ENCODE measurements around the gene KSR1.

KSR1 gene

GRCh38 chr17:27573971-27574525, 117.8 kb downstream of the KSR1 start:
- WGBS, 2 donors (ENCODE audit: extremely low coverage in 2 of 2, insufficient read length in 2 of 2, insufficient replicate concordance in 1 of 2), result no CpG with 5 or more reads among the region's 4 CpGs
- H3K79me1 ChIP-seq (ENCODE audit: low read depth, low read length), result peaks cover 3% of the 10 kb centered on the region

GRCh38 chr17:27575096-27575911, 119.1 kb downstream of the KSR1 start:
- Histone ChIP-seq H2BK12ac (ENCODE audit: low read length) (no peak overlapping the region), H3K79me1 (ENCODE audit: low read depth, low read length) (peaks cover 3% of the 10 kb centered on the region), H2BK5ac (ENCODE audit: low read length) (no peak overlapping the region), H3K9ac (ENCODE audit: low read depth, low read length, poor library complexity) (no peak overlapping the region), H3K23ac (ENCODE audit: low read depth, low read length, poor library complexity) (no peak overlapping the region), H3K14ac (ENCODE audit: low read length) (no peak overlapping the region), H4K8ac (ENCODE audit: low read depth, low read length) (no peak overlapping the region), H3K4me1 (ENCODE audit: control insufficient read depth in 2 of 2, insufficient read depth in 1 of 2, low read depth in 1 of 2, low read length in 2 of 2) (peaks cover 10 to 14% of the 10 kb centered on the region in 2 donors), H4K91ac (ENCODE audit: low read depth, low read length, poor library complexity) (no peak overlapping the region), H3K27me3 (ENCODE audit: control insufficient read depth in 3 of 3, insufficient read depth in 3 of 3, low read depth in 1 of 3, low read length in 3 of 3) (no peaks in the 10 kb centered on the region), H2BK120ac (ENCODE audit: low read depth, low read length) (no peak overlapping the region), H2AK5ac (ENCODE audit: low read depth, low read length) (no peak overlapping the region), H3K9me3 (replicated peaks in 1 of 2; ENCODE audit: control insufficient read depth in 2 of 2, insufficient read depth in 1 of 2, low read depth in 1 of 2, low read length in 2 of 2) (no peaks in the 10 kb centered on the region), H3K27ac (replicated peaks; ENCODE audit: low read length) (no peak overlapping the region), H2AFZ (ENCODE audit: low read length) (no peak overlapping the region), H3K4ac (ENCODE audit: low read length) (no peak overlapping the region), H3K4me2 (ENCODE audit: insufficient read depth, low read length, poor library complexity, severe bottlenecking) (no peak overlapping the region), H2BK15ac (ENCODE audit: low read length) (no peak overlapping the region), H3K18ac (ENCODE audit: low read length) (no peak overlapping the region), H3K4me3 (ENCODE audit: low read length in 2 of 2) (no peak overlapping the region), H3K36me3 (replicated peaks in 1 of 2; ENCODE audit: control insufficient read depth in 2 of 2, insufficient read depth in 2 of 2, low read length in 2 of 2) (no peaks in the 10 kb centered on the region)
- no peak for DNase-seq (ENCODE audit: low spot score)
- WGBS, 2 donors (ENCODE audit: extremely low coverage in 2 of 2, insufficient read length in 2 of 2, insufficient replicate concordance in 1 of 2), result no CpG with 5 or more reads among the region's 3 CpGs

More at GRCh38 chr17:27573971-27574525, 117.8 kb downstream of the KSR1 start:
- H2BK15ac ChIP-seq (ENCODE audit: low read length), result no peak overlapping the region
- H3K4ac ChIP-seq (ENCODE audit: low read length), result no peak overlapping the region
- no peak overlapping the region for H4K8ac ChIP-seq (ENCODE audit: low read depth, low read length)
- no peak overlapping the region for H3K4me2 ChIP-seq (ENCODE audit: insufficient read depth, low read length, poor library complexity, severe bottlenecking)
- H3K36me3 ChIP-seq (replicated peaks in 1 of 2; ENCODE audit: control insufficient read depth in 2 of 2, insufficient read depth in 2 of 2, low read length in 2 of 2), result no peaks in the 10 kb centered on the region
- no peak overlapping the region for H2BK120ac ChIP-seq (ENCODE audit: low read depth, low read length)
- no peak overlapping the region for H2AK5ac ChIP-seq (ENCODE audit: low read depth, low read length)
- no peaks in the 10 kb centered on the region for H3K9me3 ChIP-seq (replicated peaks in 1 of 2; ENCODE audit: control insufficient read depth in 2 of 2, insufficient read depth in 1 of 2, low read depth in 1 of 2, low read length in 2 of 2)
- H4K91ac ChIP-seq (ENCODE audit: low read depth, low read length, poor library complexity), result no peak overlapping the region
- H3K9ac ChIP-seq (ENCODE audit: low read depth, low read length, poor library complexity), result no peak overlapping the region
- no peak overlapping the region for H3K23ac ChIP-seq (ENCODE audit: low read depth, low read length, poor library complexity)
- no peak overlapping the region for H3K18ac ChIP-seq (ENCODE audit: low read length)
- no peak overlapping the region for H3K14ac ChIP-seq (ENCODE audit: low read length)
- no peak overlapping the region for H2BK12ac ChIP-seq (ENCODE audit: low read length)
- no peak overlapping the region for H3K27ac ChIP-seq (replicated peaks; ENCODE audit: low read length)
- H3K4me1 ChIP-seq (ENCODE audit: control insufficient read depth in 2 of 2, insufficient read depth in 1 of 2, low read depth in 1 of 2, low read length in 2 of 2), result peaks cover 10 to 14% of the 10 kb centered on the region in 2 donors
- H3K27me3 ChIP-seq (ENCODE audit: control insufficient read depth in 3 of 3, insufficient read depth in 3 of 3, low read depth in 1 of 3, low read length in 3 of 3), result no peaks in the 10 kb centered on the region
- H2AFZ ChIP-seq (ENCODE audit: low read length), result no peak overlapping the region
- no peak overlapping the region for H3K4me3 ChIP-seq (ENCODE audit: low read length in 2 of 2)
- no peak overlapping the region for H2BK5ac ChIP-seq (ENCODE audit: low read length)
- no peak for DNase-seq (ENCODE audit: low spot score)

DNA sequence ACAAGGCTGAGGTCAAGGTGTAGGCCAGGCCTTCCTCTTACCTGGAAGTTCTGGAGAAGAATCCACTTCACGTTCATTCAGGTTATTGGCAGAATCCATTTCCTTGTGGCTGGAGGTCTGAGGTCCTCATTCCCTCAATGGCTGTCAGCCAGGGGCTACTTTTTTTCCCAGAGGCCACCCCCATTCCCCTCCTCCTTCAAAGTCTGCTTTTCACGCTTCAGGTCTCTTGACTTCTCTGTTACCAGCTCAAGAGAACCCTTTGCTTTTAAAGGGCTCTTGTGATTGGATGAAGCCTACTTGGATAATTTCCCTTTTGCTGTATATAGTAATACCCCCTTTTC, 119.6 kb downstream of the KSR1 start:
- H4K8ac ChIP-seq (ENCODE audit: low read depth, low read length), result no peak overlapping the region
- H3K4me3 ChIP-seq (ENCODE audit: low read length in 2 of 2), result no peak overlapping the region
- no peak overlapping the region for H2BK15ac ChIP-seq (ENCODE audit: low read length)
- H3K79me1 ChIP-seq (ENCODE audit: low read depth, low read length), result peaks cover 3% of the 10 kb centered on the region
- no peak overlapping the region for H4K91ac ChIP-seq (ENCODE audit: low read depth, low read length, poor library complexity)
- no peaks in the 10 kb centered on the region for H3K27me3 ChIP-seq (ENCODE audit: control insufficient read depth in 3 of 3, insufficient read depth in 3 of 3, low read depth in 1 of 3, low read length in 3 of 3)
- H3K4me2 ChIP-seq (ENCODE audit: insufficient read depth, low read length, poor library complexity, severe bottlenecking), result no peak overlapping the region
- H3K9ac ChIP-seq (ENCODE audit: low read depth, low read length, poor library complexity), result no peak overlapping the region
- H3K27ac ChIP-seq (replicated peaks; ENCODE audit: low read length), result no peak overlapping the region
- H3K18ac ChIP-seq (ENCODE audit: low read length), result no peak overlapping the region
- DNase-seq (ENCODE audit: low spot score), result no peak
- no peak overlapping the region for H3K4ac ChIP-seq (ENCODE audit: low read length)
- no CpG with 5 or more reads among the region's 2 CpGs for WGBS, 2 donors (ENCODE audit: extremely low coverage in 2 of 2, insufficient read length in 2 of 2, insufficient replicate concordance in 1 of 2)
- no peaks in the 10 kb centered on the region for H3K36me3 ChIP-seq (replicated peaks in 1 of 2; ENCODE audit: control insufficient read depth in 2 of 2, insufficient read depth in 2 of 2, low read length in 2 of 2)
- H2AFZ ChIP-seq (ENCODE audit: low read length), result no peak overlapping the region
- H2BK12ac ChIP-seq (ENCODE audit: low read length), result no peak overlapping the region
- H3K23ac ChIP-seq (ENCODE audit: low read depth, low read length, poor library complexity), result no peak overlapping the region
- no peaks in the 10 kb centered on the region for H3K9me3 ChIP-seq (replicated peaks in 1 of 2; ENCODE audit: control insufficient read depth in 2 of 2, insufficient read depth in 1 of 2, low read depth in 1 of 2, low read length in 2 of 2)
- H2AK5ac ChIP-seq (ENCODE audit: low read depth, low read length), result no peak overlapping the region
- no peak overlapping the region for H2BK5ac ChIP-seq (ENCODE audit: low read length)
- H2BK120ac ChIP-seq (ENCODE audit: low read depth, low read length), result no peak overlapping the region
- H3K4me1 ChIP-seq (ENCODE audit: control insufficient read depth in 2 of 2, insufficient read depth in 1 of 2, low read depth in 1 of 2, low read length in 2 of 2), result peaks cover 10 to 13% of the 10 kb centered on the region in 2 donors
- H3K14ac ChIP-seq (ENCODE audit: low read length), result no peak overlapping the region

- Histone ChIP-seq H2AFZ (ENCODE audit: low read length) (no peak overlapping the region), H4K8ac (ENCODE audit: low read depth, low read length) (no peak overlapping the region), H3K27ac (replicated peaks; ENCODE audit: low read length) (no peak overlapping the region), H2BK15ac (ENCODE audit: low read length) (no peak overlapping the region), H2BK120ac (ENCODE audit: low read depth, low read length) (no peak overlapping the region), H3K23ac (ENCODE audit: low read depth, low read length, poor library complexity) (no peak overlapping the region), H3K9me3 (replicated peaks in 1 of 2; ENCODE audit: control insufficient read depth in 2 of 2, insufficient read depth in 1 of 2, low read depth in 1 of 2, low read length in 2 of 2) (no peaks in the 10 kb centered on the region), H3K18ac (ENCODE audit: low read length) (no peak overlapping the region), H3K14ac (ENCODE audit: low read length) (no peak overlapping the region), H3K36me3 (replicated peaks in 1 of 2; ENCODE audit: control insufficient read depth in 2 of 2, insufficient read depth in 2 of 2, low read length in 2 of 2) (no peaks in the 10 kb centered on the region), H3K27me3 (ENCODE audit: control insufficient read depth in 3 of 3, insufficient read depth in 3 of 3, low read depth in 1 of 3, low read length in 3 of 3) (no peaks in the 10 kb centered on the region), H2BK5ac (ENCODE audit: low read length) (no peak overlapping the region), H3K79me1 (ENCODE audit: low read depth, low read length) (peaks cover 3% of the 10 kb centered on the region), H2AK5ac (ENCODE audit: low read depth, low read length) (no peak overlapping the region), H3K4ac (ENCODE audit: low read length) (no peak overlapping the region), H3K4me2 (ENCODE audit: insufficient read depth, low read length, poor library complexity, severe bottlenecking) (no peak overlapping the region), H3K4me3 (ENCODE audit: low read length in 2 of 2) (no peak overlapping the region), H3K9ac (ENCODE audit: low read depth, low read length, poor library complexity) (no peak overlapping the region), H3K4me1 (ENCODE audit: control insufficient read depth in 2 of 2, insufficient read depth in 1 of 2, low read depth in 1 of 2, low read length in 2 of 2) (peaks cover 10 to 13% of the 10 kb centered on the region in 2 donors), H2BK12ac (ENCODE audit: low read length) (no peak overlapping the region), H4K91ac (ENCODE audit: low read depth, low read length, poor library complexity) (no peak overlapping the region)
- no CpG with 5 or more reads among the region's 8 CpGs for WGBS, 2 donors (ENCODE audit: extremely low coverage in 2 of 2, insufficient read length in 2 of 2, insufficient replicate concordance in 1 of 2)
- no peak for DNase-seq (ENCODE audit: low spot score)
Observed at GRCh38 chr17:27576477-27577083, 120.3 kb downstream of the KSR1 start.
